HEK293 (cell line): Measurements from ENCODE around the gene SYT14.

Experiments used
- CTCF ChIA-PET: fragments of 350-600 bp; formaldehyde crosslinking; extraction: SDS; loops from one replicate; lab custom pipeline; 2021; ENCODE audit warnings: antibody characterized with exemption; lab: Yijun Ruan, JAX
- POLR2A ChIA-PET: fragments of 300-600 bp; formaldehyde crosslinking; extraction: SDS; loops from one replicate; lab custom pipeline; 2020; ENCODE audit warnings: antibody characterized with exemption, inconsistent platforms; lab: Yijun Ruan, JAX
- H3K27ac ChIP-seq: fragments of 200-500 bp; sonication (Bioruptor generic); 2 replicates; pipeline ENCODE4 v1.5.1; 2014; ENCODE audit warnings: low read depth, low read length, control low read depth, inconsistent platforms; ENCODE audit errors: extremely low read depth
- H3K36me3 ChIP-seq, 2 experiments: fragments of 200-500 bp in 1 of 2; sonication (Bioruptor generic) in 1 of 2; 1 replicate in 1 of 2; 2 replicates in 1 of 2; pipeline ENCODE4 v1.5.1; 2014 to 2017; ENCODE audit warnings: inconsistent platforms in 2 of 2, low read length in 2 of 2; ENCODE audit not compliant: control insufficient read depth in 2 of 2, insufficient read depth in 1 of 2
- H3K4me1 ChIP-seq: fragments of 200-500 bp; sonication (Bioruptor generic); 2 replicates; pipeline ENCODE4 v1.5.1; 2014; ENCODE audit warnings: mild to moderate bottlenecking, low read length, inconsistent platforms; ENCODE audit not compliant: control insufficient read depth, insufficient read depth
- H3K4me3 ChIP-seq: 2 replicates; pipeline ENCODE4 v1.5.1; 2011; ENCODE audit warnings: low read depth, mild to moderate bottlenecking, control low read depth, low read length, moderate library complexity
- H3K9me3 ChIP-seq: fragments of 200-500 bp; sonication (Bioruptor generic); 2 replicates; pipeline ENCODE4 v1.5.1; 2014; ENCODE audit warnings: low read depth, low read length, inconsistent platforms; ENCODE audit not compliant: control insufficient read depth, insufficient read depth
- HOXC10 ChIP-seq: sonication (generic); formaldehyde crosslinking; IDR thresholded peaks from 2 replicates; pipeline ENCODE4 v1.8.1; 2023; ENCODE audit warnings: mild to moderate bottlenecking, missing genetic modification reagents
- IKZF3 ChIP-seq: fragments of 450-650 bp; IDR thresholded peaks from 2 replicates; pipeline ENCODE4 v1.5.0; 2018; ENCODE audit warnings: missing biosample characterization, mild to moderate bottlenecking, missing genetic modification characterization, moderate library complexity
- OVOL3 ChIP-seq: fragments of 450-650 bp; formaldehyde crosslinking; IDR thresholded peaks from 2 replicates; pipeline ENCODE4 v1.5.1; 2016; ENCODE audit warnings: missing biosample characterization, missing genetic modification characterization
- PATZ1 ChIP-seq: fragments of 450-650 bp; formaldehyde crosslinking; IDR thresholded peaks from 2 replicates; pipeline ENCODE4 v1.5.1; 2016; ENCODE audit warnings: missing biosample characterization, missing genetic modification characterization
- PRDM4 ChIP-seq: fragments of 450-650 bp; formaldehyde crosslinking; IDR thresholded peaks from 2 replicates; pipeline ENCODE4 v1.5.1; 2017; ENCODE audit warnings: missing biosample characterization, missing genetic modification characterization
- TSHZ1 ChIP-seq: fragments of 450-650 bp; formaldehyde crosslinking; IDR thresholded peaks from 2 replicates; pipeline ENCODE4 v1.5.1; 2016; ENCODE audit warnings: missing biosample characterization, missing genetic modification characterization, borderline replicate concordance
- ZNF121 ChIP-seq: fragments of 450-650 bp; formaldehyde crosslinking; IDR thresholded peaks from 2 replicates; pipeline ENCODE4 v1.5.1; 2016; ENCODE audit warnings: missing biosample characterization, missing genetic modification characterization
- ZNF133 ChIP-seq: fragments of 450-650 bp; formaldehyde crosslinking; IDR thresholded peaks from 2 replicates; pipeline ENCODE4 v1.5.1; 2016; ENCODE audit warnings: missing biosample characterization, missing genetic modification characterization
- ZNF157 ChIP-seq: fragments of 450-650 bp; formaldehyde crosslinking; IDR thresholded peaks from 2 replicates; pipeline ENCODE4 v1.5.1; 2016; ENCODE audit warnings: missing biosample characterization, missing genetic modification characterization
- ZNF16 ChIP-seq: fragments of 450-650 bp; formaldehyde crosslinking; IDR thresholded peaks from 2 replicates; pipeline ENCODE4 v1.5.1; 2016; ENCODE audit warnings: low read depth, missing biosample characterization, missing genetic modification characterization
- ZNF175 ChIP-seq: fragments of 450-650 bp; formaldehyde crosslinking; IDR thresholded peaks from 2 replicates; pipeline ENCODE4 v1.5.1; 2016; ENCODE audit warnings: missing biosample characterization, missing genetic modification characterization
- ZNF19 ChIP-seq: fragments of 450-650 bp; formaldehyde crosslinking; IDR thresholded peaks from 2 replicates; pipeline ENCODE4; 2016; ENCODE audit warnings: missing biosample characterization, missing genetic modification characterization, low read depth
- ZNF266 ChIP-seq: fragments of 450-650 bp; formaldehyde crosslinking; IDR thresholded peaks from 2 replicates; pipeline ENCODE4 v1.5.1; 2016; ENCODE audit warnings: missing biosample characterization, missing genetic modification characterization, low read depth
- ZNF341 ChIP-seq: fragments of 450-650 bp; formaldehyde crosslinking; IDR thresholded peaks from 2 replicates; pipeline ENCODE4; 2016; ENCODE audit warnings: low read depth, missing biosample characterization, missing genetic modification characterization
- ZNF391 ChIP-seq: fragments of 450-650 bp; formaldehyde crosslinking; IDR thresholded peaks from 2 replicates; pipeline ENCODE4 v1.5.1; 2016; ENCODE audit warnings: low read depth, missing biosample characterization, missing genetic modification characterization, borderline replicate concordance
- ZNF561 ChIP-seq: fragments of 450-650 bp; IDR thresholded peaks from 2 replicates; pipeline ENCODE4 v1.5.1; 2018; ENCODE audit warnings: missing biosample characterization, missing genetic modification characterization, borderline replicate concordance
- ZNF580 ChIP-seq: fragments of 450-650 bp; formaldehyde crosslinking; IDR thresholded peaks from 2 replicates; pipeline ENCODE4 v1.5.1; 2016; ENCODE audit warnings: missing biosample characterization, missing genetic modification characterization
- ZNF654 ChIP-seq: fragments of 450-650 bp; formaldehyde crosslinking; IDR thresholded peaks from 2 replicates; pipeline ENCODE4 v1.5.1; 2016; ENCODE audit warnings: low read depth, missing biosample characterization, missing genetic modification characterization
- ZNF776 ChIP-seq: fragments of 450-650 bp; formaldehyde crosslinking; IDR thresholded peaks from 2 replicates; pipeline ENCODE4 v1.5.0; 2017; ENCODE audit warnings: missing biosample characterization, missing genetic modification characterization, borderline replicate concordance
- ZNF830 ChIP-seq: fragments of 450-650 bp; IDR thresholded peaks from 2 replicates; pipeline ENCODE4 v1.5.0; 2018; ENCODE audit warnings: missing biosample characterization, missing genetic modification characterization, low read depth, mild to moderate bottlenecking, moderate library complexity
- ZNF837 ChIP-seq: fragments of 450-650 bp; formaldehyde crosslinking; IDR thresholded peaks from 2 replicates; pipeline ENCODE4 v1.5.1; 2016; ENCODE audit warnings: missing biosample characterization, missing genetic modification characterization
- ZXDB ChIP-seq: fragments of 450-650 bp; formaldehyde crosslinking; IDR thresholded peaks from 2 replicates; pipeline ENCODE4 v1.5.1; 2016; ENCODE audit warnings: missing biosample characterization, missing genetic modification characterization
- TF ChIP-seq, protein P1 (sequence below): fragments of 450-650 bp; formaldehyde crosslinking; IDR thresholded peaks from 2 replicates; pipeline ENCODE4 v1.5.1; 2016; ENCODE audit warnings: missing biosample characterization, missing genetic modification characterization

The SYT14 gene

GRCh38 chr1:210061992-210062391, 124.0 kb downstream of the SYT14 start (continued):
- TF ChIP-seq ZNF391 (tag by site-specific recombination) (no peak), ZNF175 (no peak), TSHZ1 (no peak)

GRCh38 chr1:210070531-210070930, 132.5 kb downstream of the SYT14 start:
- TF ChIP-seq ZXDB (tag by site-specific recombination), result no peak
- no peak for TF ChIP-seq IKZF3 (tag by site-specific recombination)
- no peak for TF ChIP-seq ZNF580 (tag by site-specific recombination)
- TF ChIP-seq HOXC10 (CRISPR knock-in tag), result no peak
- Histone ChIP-seq H3K9me3 (no peaks in the 10 kb centered on the region), H3K4me1 (no peaks in the 10 kb centered on the region), H3K27ac (no peak overlapping the region), H3K36me3 (no peaks in the 10 kb centered on the region), H3K4me3 (no peak overlapping the region)
- ChIA-PET CTCF (no interaction called here), POLR2A (interaction anchor here (0.7 kb wide), 1 partner anchor 367 kb away, joined by 5 read pairs; no protein-coding TSS in a partner anchor)

- Histone ChIP-seq H3K4me1 (no peaks in the 10 kb centered on the region), H3K9me3 (no peaks in the 10 kb centered on the region), H3K36me3 (no peaks in the 10 kb centered on the region), H3K4me3 (no peak overlapping the region), H3K27ac (no peak overlapping the region)
- POLR2A ChIA-PET, result no interaction called here
- TF ChIP-seq ZNF121 (tag by site-specific recombination), result no peak
- no peak for TF ChIP-seq PRDM4
- no peak for TF ChIP-seq ZNF776
- TF ChIP-seq ZNF837, result no peak
- no peak for TF ChIP-seq ZNF654 (tag by site-specific recombination)
- TF ChIP-seq ZNF157 (tag by site-specific recombination), result no peak
- TF ChIP-seq ZNF341 (tag by site-specific recombination), result no peak
- TF ChIP-seq PATZ1, result no peak
- TF ChIP-seq ZNF133, result no peak
- TF ChIP-seq ZNF830 (tag by site-specific recombination), result no peak
- TF ChIP-seq ZNF561 (tag by site-specific recombination), result no peak
- no peak for TF ChIP-seq ZNF19
- TF ChIP-seq ZNF266 (tag by site-specific recombination), result no peak
- TF ChIP-seq, protein P1, sequence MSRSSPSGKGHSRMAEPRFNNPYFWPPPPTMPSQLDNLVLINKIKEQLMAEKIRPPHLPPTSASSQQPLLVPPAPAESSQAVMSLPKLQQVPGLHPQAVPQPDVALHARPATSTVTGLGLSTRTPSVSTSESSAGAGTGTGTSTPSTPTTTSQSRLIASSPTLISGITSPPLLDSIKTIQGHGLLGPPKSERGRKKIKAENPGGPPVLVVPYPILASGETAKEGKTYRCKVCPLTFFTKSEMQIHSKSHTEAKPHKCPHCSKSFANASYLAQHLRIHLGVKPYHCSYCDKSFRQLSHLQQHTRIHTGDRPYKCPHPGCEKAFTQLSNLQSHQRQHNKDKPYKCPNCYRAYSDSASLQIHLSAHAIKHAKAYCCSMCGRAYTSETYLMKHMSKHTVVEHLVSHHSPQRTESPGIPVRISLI (tag by site-specific recombination), result no peak
- TF ChIP-seq OVOL3, result no peak
- no peak for TF ChIP-seq ZNF16
- CTCF ChIA-PET, result interaction anchor here (0.5 kb wide), 1 partner anchor 212 kb away, joined by 3 read pairs; no protein-coding TSS in a partner anchor
Measured at GRCh38 chr1:210072129-210072528, 134.1 kb downstream of the SYT14 start.
